Stimulated activated CD8-positive, alpha-beta memory T cell treated with anti-CD3 and anti-CD28 coated beads, Interleukin-12 subunit alpha, Interleukin-12 subunit beta, amount 100 ng/mL, for 24 hours (primary cell): ENCODE results near the gene DLGAP4.

ENCODE experiments used
- DNase-seq: peaks from one replicate; pipeline ENCODE4 v3.0.0-alpha.2; 2020; ENCODE audit errors: extremely low read depth

Gene DLGAP4

DNA sequence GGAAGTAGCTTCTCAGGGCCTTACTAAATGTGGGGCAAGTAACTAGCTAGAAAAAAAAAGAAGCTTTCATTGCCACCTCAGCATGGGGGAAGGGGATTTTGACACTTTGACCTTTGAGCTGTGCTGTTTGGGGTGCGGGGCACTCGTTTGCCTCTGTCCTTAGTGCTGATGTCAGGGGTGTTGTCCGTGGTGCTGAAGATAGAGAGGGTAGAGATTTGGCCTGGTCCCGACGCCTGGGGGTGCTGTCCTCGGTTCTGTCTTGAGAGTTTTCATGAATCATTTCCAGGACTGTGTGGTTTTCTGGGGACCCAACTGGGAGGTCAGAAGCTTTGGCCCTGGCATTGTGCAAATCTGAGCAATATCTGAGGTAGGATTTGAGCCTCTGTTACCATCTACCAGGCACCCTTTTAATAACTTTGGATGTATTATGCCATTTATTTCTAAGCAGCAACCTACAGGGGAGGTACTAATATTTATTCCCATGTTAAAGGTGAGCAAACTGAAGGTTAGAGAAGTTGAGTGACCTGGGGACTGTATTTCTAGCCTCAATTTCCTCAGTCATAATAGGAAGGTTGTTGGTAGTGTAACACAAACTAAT, 78.0 kb downstream of the DLGAP4 start:
- no peak for DNase-seq

DNA sequence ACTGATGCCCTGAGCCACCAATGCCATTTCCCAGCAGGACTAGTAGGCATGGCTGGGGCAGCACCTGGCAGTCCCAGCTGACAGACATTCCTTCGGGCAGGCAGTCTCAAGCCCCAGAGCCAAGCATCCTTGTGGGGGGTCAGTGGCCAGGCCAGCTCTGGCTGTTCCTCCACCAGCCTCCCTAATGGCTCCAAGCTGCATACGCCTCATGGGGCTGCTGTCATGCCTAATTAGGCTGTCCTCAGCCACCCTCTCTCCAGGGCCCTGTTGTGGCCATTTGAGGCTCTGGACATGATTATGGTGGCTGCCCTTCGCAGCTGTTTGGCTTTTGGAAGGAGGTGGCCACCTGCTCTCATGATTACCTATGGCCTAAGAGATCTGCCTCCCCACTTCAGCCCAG, 79.4 kb downstream of the DLGAP4 start:
- no peak for DNase-seq

DNA sequence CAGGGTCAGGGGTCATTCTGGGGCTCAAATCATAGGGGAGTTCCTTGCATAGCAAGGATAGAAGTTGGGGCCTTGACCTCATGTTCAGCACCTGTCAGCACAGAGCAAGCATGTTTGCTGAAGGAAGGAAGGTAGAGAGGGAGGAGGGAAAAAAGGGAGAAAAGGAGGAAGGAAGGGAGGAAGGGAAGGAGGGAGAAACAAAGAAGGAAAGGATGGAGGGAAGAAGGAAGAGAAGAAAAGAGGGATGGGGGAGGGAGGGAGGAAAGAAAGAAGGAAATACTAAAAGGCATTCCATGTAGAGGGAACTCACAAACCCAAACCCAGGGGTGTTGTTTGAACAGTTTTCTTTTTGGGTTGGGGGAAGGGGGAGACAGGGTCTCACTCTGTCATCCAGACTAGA, 80.1 kb downstream of the DLGAP4 start:
- DNase-seq, result no peak

DNA sequence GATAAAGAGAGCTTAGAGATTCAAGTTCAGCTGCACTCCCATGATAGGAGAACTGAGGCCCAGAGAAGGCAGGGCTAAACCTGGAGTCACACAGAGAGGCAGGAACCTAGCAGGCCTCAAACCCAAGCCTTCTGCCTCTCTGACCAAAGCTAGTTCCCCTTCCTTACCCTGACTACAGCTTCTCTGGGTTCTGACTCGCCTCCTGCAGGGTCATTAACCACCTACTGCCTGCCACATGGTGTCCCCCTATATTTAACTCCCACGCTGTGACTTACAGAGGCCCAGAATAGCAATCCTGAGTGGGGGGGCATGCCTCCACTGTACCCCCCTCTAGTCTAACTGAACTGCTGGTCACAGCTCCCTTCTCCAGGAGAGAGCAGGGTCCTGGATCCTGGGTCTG, 84.1 kb downstream of the DLGAP4 start:
- DNase-seq, result no peak

DNA sequence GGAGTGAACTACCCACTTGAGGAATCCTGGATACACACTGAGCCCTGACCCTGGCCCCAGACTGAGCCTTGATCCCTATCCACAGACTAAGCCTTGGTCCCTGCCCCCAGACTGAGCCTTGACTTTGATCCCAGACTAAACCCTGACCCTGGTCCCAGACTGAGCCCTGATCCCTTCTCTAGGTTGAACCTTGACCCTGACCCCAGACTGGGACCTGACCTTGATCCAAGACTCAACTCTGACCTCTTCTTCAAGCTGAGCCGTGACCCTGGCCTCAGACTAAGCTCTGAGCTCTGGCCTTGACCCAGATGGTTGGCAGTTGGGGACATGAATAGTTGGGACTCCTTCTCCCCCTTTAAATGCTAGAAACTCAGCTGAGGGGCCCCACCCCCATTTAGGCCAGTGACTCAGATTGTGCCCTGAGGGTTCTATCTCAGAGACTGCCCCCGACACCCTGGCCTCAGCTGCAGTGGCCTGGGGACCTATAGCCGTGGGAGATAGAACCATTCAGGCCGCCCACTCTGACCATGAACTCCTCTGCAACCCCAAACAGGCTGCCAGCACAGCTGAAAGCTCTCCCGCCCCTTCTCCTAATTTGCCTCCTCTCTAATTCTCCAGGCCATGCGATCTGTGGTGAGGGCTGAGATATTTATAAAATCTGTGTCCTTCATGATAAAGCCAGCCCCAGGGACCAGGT, 84.7 kb downstream of the DLGAP4 start:
- DNase-seq, result no peak

DNA sequence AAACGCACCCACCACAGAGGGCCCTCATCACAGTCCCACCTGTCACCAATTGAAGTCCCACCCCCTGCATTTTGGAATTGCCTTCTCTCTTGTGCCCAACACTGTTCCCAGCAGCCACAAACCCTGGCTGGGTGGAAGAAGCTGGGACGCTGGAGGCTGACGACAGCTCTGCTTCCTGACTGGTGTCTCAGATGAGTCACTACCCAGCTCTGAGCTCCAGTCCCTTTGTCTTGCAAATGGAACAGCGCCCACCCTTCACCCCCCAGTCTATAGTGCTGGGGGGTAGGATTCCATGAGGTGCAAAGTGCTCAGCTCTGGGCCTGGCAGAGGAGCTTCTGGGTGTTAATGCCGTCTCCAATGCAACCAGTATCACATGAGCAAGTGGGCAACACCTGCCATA, 85.3 kb downstream of the DLGAP4 start:
- no peak for DNase-seq

DNA sequence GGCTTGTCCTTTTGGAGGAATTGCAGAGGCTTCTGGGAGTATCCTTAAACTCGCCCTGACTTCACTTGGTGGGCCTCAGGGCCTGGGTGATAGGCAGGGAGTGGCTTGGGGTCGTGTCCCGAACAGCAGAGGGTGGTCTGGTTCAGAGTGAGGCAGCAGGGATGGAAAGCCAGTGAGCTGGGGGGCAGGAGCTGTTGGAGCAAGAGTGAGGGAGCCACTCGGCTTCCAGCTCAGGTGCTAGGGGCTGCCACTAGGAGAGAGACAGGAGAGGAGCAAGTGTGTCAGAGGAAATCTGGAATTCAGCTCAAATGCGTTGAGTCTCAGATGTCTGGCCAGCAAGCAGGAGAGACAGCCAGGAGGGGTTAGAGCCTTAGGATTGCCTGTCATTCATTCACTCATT, 85.8 kb downstream of the DLGAP4 start:
- no peak for DNase-seq

DNA sequence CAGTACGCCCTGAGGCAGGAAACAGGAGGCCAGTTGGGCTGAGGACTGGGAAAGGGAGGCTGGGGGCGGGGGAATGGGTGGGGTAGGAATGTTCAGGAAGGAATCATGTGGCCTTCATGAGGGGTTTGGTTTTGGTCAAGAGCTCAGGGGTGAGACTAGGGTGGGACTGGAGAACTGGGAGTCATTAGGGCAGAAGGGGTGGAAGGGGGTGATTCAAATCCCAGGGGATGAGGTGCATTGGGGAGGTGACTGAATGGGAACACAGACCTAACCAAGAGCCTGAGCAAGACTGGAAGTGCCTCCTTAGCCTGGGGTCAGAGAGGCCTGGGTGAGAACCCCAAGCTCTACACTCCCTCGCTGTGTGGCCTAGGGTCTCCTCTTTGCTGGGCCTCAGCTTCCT, 86.8 kb downstream of the DLGAP4 start:
- no peak for DNase-seq

DNA sequence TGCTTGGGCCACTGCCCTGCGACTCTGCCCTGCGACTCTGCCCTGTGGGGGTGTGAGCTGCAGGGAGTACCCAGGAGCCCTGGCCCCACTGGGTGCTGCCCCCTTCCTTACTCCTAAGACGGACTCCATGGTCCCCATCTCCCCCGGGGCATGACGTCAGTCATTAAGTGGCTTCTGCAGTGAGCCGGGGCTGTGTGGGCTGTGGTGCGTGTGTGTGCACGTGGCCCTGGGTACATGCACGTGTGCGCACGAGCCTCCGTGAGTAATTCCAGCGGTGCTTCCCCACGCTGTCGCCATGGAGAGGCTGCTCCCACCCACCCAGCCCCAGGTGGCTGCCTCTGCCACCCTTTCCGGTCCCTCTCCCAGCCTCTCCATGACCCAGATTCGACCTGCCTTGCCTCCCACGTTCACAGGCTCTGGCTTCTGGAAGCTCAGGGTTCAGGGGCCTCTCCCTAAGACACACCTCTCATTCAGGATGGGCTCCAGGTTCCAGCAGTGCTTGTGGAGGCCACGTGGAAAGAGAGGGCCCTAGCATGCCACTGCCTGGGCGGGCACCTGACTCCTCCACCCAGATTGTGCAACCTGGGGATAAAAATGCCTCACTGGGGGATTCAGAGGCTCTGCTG, 88.3 kb downstream of the DLGAP4 start:
- DNase-seq, result no peak

DNA sequence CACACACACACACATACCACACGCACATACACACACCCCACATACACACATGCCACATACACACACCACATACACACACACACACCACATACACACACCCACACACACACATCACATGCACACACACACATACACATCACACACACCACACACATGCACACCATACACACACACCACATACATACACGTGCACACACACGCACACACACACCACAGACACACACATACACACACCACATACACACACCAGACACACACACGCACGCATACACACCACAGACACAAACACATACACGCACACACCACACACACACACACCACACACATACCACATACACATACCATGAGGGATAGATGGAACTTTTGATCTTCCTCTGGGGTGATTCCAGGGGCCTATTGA, 90.2 kb downstream of the DLGAP4 start:
- DNase-seq, result no peak

DNA sequence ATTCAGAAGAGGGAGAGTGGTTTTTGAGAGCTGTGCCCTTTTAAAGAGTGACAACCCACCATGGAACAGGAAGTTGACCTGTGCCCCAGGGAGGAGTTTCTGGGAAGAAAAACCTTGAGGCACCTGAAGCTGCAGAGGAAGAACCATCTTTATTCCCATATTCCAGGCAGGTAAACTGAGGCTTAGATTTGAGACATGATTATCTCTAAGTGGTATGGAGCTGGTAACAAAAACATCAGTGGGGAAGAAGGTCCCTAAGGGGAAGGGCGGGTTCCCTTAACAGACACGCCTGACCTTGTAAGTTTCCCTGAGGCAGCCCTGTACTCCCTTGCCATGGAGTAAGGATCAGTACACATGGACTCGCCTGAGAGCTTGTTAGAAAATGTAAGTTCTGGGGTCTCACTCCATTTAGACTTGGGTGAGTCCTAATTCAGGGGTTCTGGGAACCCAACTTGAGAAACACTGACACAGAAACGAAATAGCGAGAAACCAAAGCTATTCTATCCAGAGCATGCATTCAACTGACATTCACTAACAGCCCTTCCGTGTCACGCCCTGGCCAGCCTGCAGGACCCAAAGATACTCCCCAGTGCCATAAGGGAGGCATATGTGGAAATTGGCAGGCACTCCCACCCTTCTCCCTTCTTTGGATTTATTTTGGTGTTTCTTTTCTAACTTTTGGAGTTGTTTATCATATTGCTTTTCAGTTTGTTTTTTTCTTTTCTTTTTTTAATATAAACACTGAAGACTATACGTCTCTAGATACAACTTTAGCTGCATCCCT, 90.9 kb downstream of the DLGAP4 start:
- DNase-seq, result no peak

DNA sequence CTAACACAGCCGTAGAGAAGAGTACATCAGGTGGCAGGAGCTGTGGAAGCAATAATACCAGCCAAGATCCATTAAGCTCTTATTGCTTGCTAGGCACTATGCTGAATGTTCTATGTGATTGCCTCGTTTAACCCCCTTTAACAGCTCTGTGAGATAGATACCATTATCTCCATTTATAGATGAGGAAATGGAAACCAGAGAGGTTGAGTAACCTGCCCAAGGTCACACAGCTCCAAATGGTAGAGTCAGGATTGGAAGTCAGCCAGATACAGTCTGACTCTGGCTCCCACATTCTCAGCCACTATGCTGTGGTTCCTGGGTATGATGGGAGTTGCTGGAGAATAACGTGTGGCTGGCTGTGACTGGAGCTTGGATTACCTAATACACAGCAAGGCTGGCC, 92.4 kb downstream of the DLGAP4 start:
- DNase-seq, result no peak

DNA sequence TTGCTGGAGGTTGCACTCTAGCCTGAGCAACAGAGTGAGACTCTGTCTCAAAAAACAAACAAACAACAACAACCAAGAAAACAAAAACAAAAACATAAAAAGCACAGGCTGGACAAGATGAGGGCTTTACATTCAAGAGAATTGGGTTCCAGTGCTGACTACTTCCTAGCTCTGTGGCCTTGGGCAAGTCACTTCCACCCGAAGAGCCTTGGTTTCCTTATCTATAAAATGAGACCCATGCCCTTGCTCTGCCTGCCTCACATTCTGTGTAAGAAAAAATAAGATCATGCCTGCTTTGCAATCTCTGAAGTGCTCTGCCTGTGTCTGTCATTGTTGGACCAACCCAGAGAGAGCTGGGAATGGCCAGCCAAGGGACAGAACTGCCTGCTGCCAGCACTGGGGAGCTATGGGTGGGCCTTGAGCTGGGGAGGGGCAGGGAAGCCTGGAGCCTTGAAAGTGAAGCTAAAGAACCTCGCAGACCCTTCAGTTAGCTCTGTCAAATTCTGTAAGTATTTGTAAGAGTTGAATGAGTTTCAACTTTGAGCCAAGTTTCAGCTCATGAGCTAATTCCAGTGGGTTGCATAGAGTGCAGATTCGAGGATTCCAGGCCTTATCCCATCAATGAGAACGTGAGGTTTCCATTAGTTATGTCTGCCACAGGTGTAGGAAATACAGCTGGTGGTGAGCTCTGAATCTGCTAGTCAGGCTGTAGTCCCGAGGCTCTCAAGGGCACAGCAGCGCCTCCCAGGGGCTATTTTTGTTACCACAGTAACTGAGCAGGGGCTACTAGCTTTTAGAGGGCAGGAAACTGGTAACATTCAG, 93.2 kb downstream of the DLGAP4 start:
- DNase-seq, result no peak

DNA sequence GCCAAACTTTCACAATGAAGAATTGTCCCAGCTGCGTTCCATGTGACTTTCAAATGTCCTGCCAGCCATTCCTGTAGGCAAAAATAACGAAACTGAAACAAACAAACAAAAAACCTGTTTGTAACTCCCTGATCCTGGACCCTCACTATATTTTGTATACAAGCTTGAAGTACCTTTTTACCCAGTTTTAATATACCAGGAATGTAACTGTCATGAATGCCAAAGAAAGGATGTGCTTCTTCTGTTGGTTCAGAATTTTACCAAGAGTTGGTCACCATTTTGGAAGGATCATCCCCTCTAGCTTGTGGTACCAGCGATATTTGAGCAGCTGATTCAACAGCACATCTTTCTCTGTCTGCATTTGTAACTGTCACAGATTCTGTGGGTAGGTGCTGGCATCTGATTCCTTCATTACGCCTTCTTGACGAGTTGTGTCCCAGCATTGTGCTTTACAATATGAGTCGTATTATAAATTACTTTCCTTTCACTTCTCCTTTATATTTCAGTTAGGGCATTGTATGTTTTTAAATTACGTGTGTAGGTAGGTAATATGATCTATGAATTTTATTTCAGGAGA, 93.9 kb downstream of the DLGAP4 start:
- DNase-seq, result no peak

DNA sequence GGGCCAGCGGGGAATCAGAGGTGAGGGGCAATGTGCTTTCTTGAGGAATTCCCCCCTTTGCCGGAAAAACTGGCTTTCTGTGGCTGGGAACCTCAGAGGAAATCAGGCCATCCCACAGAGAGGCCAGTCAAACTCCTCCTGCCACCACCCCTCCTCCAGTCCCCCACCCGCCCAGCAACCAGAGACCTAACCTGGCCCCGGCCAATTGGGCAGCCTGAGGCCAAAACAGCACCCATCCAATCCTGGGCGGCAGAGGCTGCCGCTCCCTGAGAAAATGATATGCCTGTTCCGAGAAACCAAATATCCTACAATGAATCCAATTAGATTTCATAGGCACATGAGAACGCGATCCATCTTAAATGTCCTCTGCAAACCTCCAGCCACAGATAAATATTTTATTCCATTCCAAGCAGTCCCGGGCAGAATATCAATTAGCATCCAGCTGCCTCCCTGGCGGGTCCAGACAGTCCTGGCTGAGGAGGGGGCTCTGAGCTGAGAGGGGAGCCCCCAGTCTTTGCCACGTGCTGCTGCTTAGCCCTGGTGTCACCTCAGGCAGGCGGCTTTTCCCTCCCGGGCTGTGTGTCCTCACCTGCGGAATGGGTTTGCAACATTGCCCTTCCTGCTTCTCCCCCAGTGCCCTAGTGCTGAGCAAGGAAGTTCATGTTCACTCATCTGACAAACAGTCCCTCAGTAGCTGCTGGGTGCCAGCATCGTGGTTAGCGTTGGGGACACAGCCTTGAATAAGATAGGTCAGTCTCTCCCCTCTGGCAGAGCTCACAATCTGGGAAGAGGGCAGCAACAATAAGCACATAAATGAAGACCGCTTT, 95.0 kb downstream of the DLGAP4 start:
- DNase-seq, result no peak

DNA sequence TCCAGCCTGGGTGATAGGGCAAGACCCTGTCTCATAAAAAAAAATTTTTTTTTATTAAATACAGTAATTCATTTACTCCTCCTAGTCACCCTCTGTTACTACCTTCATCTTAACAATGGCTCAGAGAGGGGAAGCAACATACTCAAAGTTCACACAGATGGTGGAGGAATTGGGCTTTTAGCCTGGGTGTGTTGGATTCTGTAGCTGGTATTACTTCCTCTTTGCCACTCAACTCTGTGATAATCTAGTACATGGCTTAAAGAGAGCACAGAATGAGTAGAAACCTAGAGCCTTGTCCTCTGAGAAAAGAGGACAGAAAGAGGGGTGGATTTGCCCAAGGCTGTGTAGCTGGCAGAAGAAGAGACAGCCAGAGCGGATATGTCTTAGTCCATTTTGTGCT, 96.6 kb downstream of the DLGAP4 start:
- no peak for DNase-seq

DNA sequence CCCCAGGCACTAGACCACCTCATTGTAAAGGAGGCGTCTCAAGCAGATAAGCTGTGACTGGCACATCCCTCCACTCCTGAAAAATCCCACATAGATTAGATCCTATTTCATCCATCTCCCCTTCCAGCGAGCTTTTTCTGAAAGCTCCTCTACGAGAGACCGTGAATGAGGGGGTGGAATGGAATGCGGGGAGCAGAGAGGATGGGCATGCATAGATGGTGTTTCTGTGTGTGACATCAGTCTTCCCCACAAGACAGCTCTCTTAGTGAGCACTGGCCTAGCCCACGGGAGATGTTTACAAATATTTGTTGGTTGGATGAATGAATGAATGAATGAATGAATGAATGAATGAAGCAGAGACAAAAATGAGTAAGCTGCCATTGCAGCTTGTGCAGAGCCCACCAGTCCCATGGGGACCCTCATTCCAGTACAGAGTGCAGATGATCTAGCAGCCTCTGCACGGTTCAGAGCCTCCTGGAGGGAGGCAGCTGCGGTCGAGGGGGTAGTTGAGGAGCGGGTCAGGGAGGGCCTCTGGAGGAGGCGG, 98.4 kb downstream of the DLGAP4 start:
- DNase-seq, result no peak

DNA sequence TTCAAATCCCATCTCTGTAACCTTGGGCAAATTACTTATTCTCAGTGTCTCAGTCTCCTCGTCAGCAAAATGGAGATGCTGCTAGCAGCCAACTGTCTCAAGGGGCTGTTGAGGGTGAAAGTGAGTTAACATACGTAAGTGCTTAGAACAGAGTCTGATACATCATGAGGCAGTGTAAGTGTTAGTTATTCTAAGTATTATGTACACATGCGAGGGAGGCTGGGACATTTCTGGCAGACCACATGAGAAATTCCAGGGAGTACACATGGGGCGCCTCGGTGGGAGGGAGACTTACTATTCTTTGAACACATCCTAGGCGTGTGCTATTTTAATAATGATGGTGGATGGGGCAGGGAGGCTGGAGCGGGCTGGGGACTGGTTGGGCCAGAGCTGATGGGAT, 99.1 kb downstream of the DLGAP4 start:
- no peak for DNase-seq

DNA sequence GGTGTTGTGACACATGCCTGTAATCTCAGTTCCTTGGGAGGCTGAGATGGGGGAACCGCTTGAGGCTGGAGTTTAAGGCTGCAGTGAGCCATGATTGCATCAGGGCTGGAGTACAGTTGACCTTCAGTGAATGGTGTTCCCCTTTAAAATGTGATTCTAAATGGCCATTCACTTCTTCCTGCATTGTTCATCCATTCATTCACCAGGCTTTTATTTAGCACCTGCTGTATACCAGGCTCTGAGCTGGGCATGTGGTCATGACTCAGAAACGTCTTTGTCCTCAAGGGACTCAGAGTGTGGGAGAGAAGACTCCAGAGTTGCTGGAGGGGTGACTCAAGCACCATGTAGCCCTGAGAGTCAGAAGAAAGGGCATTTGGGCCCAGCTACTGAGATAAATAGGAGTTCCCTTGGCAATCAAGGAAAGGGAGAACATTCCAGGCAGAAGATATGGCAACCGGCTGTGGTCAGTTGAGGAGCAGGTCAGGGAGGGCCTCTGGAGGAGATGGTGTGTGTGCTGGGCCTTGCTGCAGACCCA, 101.1 kb downstream of the DLGAP4 start:
- no peak for DNase-seq

DNA sequence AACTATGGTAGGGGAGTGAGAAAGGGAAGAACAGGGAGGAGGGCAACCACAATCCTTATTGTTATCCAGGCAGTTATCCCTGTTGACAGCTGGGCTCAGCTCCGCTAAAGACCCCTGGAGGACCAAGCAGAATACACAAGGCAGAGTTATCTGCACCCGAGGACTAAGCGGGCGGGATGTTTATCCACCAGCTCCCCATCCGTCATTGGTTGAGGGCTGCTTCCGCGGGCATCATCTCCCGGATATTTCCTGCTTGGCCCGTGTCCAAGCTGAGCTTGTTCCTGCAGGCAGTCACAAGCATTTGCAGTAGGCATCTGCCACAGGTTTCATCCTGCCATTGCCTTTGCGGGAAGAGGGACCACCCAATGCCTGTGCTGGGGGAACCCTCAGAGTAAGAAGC, 102.1 kb downstream of the DLGAP4 start:
- no peak for DNase-seq
